ENCODE results near the gene TMEM232.
"Not testable (repeated sequence)": the region's sequence is repeated elsewhere in the genome, so short reads cannot be mapped to it uniquely, and the experiment has no call there.

TMEM232 gene

DNA sequence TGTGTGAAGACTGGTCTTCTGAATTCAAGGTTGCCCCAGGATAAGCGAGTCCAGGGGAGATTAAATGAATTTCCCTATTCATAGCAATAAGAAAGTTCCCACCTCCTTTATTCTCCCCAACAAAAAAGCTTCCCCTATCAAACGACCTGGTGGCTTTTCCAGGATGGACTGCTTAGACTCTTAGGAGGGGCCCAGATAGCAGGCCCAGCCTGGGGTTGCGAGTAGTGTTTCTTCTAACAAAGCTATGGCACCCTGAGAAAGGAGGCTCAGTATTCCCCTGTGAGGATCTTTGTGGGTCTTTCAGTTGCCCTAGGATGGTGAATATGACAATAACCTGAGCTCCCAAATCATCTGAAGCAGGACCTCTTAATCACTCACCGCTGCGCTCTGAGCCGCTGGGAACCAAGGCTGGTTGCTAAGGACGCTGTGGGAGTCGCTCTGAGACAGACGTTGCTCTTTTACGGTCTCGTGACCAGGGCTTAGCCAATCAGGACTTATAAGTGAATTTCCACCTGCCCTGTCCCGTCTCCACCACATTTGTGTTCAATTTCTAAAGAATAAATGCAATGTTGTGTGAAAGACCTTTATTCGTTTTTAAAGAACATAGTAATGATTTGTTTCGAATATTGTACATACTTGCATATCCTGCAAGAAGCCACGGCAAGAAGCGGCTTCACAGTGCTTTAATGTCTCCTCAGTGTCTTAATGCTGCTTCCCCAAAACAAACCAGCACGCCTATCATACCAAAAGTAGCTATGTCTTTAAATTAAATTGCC is at the start of gene TMEM232:
Gene TMEM232, minus strand, starts transcription at position 423 of the 776 bp plus-strand sequence. CDS start 59,319 bp downstream, outside the sequence.
- peak; percentile 77 for DNase-seq

DNA sequence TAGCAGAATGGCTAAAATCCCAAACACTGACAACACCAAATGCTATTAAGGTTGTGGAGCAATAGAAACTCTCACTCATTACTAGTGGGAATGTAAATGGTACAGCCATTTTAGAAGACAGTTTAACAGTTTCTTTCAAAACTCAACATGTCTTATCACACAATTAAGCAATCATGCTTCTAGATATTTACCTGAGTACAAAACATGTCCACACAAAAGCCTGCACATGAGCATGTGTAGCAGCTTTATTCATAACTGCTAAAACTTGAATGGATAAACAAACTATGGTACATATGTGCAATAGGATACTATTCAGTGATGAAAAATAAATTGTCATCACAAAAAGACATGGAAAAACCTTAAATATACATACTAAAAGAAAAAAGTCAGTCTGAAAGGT is 43.8 kb upstream of the TMEM232 start:
- DNase-seq = no peak

DNA sequence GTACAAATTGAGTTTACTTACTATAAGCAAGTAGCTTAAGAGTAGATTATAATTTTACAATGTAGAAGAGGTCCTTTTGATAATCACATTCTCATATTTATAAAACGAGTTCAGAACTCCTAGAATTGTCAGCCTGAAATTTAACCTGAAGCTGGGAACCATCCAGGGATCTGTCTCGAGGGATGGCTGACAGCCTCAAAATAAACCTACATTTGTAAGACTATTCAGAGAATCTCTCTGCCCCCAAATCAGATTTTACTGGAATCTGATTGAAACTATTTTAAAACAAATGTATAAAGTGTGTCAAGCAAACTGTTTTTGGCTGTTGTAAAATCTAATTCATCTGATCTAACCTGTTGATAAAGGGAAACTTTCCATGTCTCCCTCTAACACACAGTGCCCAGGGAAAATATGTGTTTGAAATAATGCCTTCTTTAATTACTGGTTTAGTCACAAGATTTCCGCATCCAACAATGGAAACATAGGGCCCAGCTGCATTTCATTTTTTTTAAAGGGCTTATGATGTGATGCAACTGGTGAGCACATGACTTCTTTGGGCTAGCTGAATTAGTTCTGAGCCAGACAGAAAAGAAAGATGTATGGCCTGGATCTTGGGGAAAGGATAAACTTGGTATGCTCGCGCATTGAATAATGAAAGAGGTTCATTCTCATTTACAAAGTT is 42.7 kb upstream of the TMEM232 start:
- no peak for DNase-seq

DNA sequence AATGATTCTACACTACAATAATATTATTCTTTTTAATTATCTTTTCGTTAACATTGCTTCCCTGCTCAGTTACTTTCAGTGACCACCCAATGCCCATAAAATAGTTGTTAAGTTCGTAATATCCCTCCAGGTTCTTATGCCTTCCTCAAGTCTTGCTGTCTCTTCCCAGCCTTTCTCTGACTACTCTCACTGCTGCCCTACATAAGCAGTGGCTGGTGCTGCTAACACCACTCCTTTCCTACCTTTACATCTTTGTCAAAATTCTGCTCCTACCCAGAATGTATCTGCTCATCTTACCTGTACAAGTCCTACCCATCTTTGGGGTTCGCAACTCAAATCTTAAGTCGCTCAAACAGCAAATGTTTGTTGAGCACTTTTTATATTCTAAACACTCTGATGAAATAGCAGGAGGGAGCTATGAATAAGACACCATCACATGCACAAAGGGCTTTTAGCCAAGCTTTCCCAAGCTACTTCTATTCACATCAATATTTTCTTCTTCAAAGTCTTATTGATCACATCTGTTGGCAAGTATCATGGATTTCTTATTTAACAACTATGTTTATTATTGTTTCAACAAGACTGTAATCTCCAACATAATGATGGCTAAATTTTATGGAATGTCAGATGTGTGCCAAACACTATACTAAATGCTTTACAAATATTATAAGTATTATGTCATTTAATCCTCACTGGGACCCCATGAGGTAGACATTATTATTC is 41.8 kb upstream of the TMEM232 start:
- DNase-seq = no peak

DNA sequence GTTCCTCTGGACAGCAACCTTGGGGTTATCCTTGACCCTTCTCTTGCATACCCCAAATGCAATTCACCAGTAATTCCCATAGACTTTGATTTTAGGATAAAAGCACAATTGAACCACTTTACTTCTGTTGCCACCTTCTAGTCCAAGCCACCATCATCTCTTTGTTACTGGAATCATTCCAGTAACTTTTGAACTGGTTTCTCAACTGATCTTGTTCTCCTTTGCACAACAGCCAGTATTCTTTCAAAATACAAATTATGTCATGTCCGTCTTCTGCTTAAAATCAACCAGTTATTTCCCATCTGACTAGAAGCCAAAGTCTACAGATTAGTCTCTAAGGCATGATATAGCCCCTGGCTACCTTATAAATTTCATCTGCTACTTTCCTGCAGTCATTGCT is 33.7 kb upstream of the TMEM232 start:
- no peak for DNase-seq

DNA sequence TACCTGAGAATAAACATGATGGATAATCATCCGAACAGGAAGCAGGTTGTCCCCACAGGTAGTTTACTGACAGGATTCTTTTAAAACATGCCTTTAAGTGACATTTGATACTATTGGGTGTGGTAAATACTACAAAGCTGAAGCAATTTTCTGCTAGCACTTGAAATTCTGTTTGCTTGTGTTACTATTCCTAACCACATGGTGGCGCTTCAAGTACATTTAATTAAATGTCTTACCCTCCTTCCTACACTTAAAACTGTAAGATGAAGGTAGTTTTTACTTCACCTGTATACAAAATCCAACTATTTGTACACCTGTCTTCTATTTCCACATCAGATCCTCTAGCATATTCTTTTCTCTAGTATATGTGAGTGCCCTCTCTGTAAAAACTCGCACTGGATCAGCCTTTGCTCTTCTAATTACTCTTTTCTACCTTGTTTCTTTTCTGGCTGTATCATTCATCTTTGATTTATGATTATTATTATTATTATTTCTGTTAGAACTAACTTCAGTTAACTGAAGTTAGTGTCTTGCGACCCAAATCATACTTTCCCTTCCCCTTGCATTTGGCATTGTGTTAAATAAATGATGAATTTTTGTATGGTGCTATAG is 30.8 kb upstream of the TMEM232 start:
- DNase-seq = peak; percentile 34

DNA sequence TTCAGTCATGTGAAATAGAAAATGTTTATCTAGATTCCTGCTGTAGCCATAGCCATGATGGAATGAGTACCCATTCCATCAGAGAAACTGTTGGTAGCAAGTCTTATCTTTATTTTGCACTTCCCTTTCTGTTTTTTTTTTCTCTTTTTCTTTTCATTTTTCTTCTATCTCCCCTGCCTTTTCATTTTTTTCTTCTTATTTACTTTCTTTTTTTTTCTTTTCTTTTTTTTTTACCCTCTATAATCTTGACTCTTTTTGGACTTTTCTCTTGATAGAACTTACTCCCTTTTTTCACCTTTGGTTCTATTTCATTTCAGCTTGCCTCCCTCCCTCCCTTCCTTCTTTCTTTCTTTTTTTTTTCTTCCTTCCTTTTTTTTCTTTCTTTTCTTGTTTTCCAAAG is 27.7 kb upstream of the TMEM232 start:
- DNase-seq = no peak

DNA sequence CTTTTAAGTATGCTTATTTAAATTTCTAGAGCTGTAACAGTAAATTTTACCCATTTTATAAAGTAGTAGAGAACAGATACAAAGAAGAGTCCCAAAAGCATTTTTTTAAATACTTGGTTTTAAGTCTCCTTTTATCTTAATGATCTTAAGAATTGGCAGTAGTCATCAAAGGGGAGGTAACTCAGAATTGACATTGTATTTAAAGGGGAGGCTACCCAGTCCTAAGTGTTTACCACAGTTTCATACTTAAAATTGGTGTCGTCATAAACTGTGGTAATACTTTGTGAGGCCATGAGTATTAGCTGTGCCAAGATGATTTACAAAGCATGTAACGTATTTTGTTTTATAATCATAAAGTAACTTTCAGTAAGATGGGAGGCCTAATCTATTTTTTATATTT is 27.1 kb upstream of the TMEM232 start:
- DNase-seq = no peak

DNA sequence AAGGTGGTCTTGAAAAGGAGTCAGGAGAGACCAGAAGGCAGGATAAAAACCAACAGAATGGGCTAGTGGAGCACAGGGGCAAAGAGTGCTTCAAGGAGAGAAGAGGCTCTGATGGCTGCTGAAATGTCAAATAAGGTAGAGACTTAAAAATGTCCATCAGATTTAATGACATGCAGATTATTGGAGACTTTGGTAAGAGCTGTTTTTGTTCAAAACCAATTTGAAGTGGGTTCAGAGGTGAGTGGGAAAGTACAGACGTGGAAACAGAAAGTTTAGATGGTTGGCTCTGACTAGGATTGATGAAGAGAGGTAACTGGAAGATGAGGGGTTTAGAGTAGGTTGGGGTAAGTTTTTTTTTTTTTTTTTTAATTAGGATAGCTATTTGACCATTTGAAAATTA is 26.5 kb upstream of the TMEM232 start:
- DNase-seq = no peak

DNA sequence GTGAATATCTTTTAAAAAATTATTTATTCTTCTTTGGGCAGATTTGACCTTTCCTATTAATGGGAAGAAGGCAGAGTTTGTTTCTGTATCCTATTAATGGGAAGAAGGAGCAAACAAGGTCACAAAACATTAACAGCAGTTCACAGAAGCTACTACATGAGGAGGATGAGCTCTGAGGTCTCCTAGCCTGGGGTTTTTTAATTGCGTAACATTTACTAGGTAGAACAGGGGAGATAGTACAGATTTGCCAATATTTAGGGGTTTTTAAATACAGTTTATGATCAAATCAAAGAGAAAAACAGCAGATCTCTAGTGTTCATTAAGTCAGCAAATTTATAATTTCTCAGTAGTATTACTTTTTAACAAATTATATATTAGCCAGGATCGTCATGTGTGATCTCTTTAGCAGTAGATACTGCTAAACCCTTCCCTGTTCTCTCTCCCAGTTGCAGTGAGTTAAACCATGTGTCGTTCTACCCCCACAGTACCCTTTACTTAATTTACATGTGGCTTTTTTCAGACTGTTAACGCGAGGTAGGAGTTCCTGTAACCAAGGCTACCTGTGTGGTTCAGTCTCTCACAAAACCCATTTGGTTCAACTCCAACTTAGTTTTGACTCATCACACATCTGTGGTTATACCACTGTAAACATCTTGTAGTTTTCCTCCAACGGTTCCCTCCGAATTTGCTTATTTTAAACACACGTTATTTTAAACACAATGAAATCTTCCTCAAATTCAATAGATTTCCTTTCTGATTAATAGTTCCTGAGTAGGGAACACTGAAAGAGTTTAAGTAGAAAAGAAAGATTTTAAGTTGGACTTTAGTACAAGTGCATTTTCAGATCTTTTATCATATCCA is 25.7 kb upstream of the TMEM232 start:
- DNase-seq = no peak

DNA sequence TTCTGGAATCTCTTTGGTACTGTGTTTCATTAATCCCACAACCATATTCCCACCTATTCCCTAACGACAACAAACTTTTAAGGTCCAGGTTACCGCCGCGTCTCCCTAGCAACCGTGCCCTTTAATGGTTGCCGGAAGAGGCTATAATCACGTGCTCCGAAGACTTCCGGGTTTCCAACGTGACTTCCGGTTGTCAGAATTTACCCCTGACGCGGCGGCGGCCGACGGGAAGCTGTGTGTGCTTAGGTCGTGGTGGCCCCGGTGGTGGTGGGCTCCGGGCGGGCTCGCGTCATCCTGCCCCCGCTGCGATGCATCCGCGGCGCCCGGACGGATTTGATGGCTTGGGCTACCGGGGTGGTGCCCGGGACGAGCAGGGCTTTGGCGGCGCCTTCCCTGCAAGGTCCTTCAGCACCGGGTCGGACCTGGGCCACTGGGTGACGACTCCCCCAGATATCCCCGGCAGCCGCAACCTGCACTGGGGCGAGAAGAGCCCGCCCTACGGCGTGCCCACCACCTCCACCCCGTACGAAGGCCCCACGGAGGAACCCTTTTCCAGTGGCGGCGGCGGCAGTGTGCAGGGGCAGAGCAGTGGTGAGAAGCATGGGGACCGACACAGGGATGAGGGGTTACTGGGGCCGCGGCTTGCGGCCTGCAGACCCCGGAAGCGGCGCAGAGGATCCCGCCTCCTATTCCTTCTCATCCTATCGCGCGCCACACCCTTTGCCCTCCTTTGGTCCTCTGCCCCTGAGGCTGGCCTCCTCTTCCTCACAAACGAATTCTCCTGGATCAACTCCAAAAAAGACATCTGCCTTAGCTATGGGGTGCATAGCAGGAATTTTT is 12.6 kb upstream of the TMEM232 start, which contains the start of gene SLC25A46:
Gene SLC25A46, plus strand, starts transcription at position 196 of the 840 bp plus-strand sequence. Its CDS starts 113 bp downstream, at position 309.
- peak; percentile 79 for DNase-seq

DNA sequence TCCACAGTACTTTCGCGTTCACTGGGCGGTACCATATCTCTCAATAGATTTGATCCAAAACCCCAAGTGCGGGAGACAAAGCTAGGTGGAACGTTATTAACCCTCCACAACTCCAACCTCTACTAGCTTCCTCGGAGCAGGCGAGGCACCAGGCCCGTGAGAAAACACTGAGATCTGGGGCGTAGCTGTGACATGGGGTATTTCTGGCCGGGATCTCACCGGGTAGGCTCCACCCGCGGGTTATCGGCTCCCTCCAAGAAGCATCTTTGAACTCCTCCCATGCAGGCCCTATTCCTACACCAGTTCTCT is 12.0 kb upstream of the TMEM232 start:
- no peak for DNase-seq

DNA sequence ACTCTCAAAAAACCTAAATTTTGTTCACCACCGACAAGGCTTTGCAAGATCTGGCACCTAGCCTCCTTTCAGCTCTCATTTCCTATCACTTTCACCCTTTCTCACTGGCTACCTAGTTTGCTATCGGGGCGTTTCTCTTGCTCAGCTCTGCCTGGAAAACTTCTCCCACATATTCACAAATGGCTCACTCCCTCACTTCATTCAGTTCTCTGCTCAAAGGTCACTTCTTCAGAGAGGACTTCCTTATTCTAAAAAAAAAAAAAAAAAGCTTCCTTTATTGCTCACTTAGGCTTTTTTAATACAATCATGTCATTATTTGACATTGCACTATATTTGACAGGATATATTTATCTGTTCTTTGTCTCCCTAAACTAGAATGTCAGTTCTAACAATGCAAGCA is 10.3 kb upstream of the TMEM232 start:
- no peak for DNase-seq

DNA sequence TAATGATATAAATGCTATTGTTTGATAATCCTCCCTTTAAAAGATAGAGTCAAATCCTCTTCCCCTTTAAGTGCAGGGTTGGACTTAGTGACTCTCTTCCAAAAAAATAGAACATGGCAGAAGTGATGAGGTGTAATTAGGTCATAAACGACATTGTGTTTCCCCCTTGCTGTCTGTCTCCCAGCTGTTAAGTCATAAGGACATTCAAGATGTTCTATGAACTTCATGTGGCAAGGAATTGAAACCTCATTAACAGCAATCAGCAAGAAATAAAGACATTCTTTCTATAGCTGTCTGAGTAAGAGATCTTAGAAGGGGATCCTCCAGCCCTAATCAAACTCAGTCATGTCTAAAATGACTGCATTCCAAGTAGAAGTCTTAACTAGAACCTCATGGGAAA is 9.1 kb upstream of the TMEM232 start:
- no peak for DNase-seq

DNA sequence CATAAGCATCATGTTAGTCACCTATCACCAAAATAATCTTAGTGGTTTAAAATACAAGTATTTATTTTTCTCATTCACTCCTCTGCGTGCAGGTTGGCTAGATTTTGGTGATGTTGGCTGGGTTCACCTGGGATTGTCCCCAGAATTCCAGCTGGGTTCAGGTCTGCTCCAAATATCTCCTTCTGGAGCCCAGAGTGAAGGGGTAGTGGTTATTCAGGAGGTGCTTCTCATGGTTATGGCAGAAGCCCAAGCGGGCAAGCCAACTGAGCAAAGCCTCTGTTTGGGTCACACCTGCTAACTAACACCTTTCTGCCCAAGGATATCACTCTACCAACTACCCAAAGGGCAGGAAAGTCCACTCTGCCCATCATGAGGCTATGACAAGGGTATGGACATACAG is 7.6 kb upstream of the TMEM232 start:
- no peak for DNase-seq

DNA sequence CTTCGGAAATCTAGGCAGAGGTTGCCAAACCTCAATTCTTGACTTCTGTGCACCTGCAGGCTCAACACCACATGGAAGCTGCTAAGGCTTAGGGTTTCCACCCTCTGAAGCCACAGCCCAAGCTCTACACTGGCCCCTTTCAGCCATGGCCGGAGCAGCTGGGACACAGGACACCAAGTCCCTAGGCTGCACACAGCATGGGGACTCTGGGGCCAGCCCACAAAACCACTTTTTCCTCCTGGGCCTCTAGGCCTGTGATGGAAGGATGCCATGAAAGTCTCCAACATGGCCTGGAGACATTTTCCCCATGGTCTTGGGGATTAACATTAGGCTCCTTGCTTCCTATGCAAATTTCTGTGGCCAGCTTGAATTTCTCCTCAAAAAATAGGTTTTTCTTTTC is 5.0 kb upstream of the TMEM232 start:
- not testable (repeated sequence) for DNase-seq

DNA sequence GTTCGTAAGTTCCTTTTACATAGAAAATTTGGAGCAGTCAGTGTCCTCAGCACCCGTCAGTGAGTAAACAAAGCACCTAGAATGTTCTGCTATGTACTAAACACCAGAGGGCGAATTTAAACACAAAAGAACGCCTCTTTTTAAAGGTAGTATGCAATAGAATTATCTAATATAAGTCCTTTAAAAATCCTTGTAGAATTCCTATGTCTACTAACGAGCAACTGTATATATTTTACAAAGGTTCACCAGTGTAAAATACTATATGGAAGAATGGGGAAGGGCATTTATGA is 499 bp upstream of the TMEM232 start:
- peak; percentile 45 for DNase-seq

DNA sequence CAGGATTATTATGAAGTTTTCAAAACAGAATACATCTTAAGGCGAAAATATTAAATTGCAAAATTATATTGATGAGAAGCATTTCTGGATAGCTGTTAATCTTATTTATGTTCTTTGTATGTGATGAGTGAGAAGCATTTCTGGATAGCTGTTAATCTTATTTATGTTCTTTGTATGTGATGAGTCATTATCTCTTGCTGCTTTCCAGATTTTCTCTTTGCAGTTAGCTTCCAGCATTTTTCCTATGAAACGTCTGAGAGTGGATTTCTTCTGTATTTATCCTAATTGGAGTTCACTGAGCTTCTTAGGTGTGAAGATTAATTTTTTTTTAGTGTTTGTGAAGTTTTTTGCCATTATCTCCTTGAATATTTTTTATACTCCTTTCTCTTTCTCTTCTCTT is 8.2 kb downstream of the TMEM232 start:
- DNase-seq = no peak

DNA sequence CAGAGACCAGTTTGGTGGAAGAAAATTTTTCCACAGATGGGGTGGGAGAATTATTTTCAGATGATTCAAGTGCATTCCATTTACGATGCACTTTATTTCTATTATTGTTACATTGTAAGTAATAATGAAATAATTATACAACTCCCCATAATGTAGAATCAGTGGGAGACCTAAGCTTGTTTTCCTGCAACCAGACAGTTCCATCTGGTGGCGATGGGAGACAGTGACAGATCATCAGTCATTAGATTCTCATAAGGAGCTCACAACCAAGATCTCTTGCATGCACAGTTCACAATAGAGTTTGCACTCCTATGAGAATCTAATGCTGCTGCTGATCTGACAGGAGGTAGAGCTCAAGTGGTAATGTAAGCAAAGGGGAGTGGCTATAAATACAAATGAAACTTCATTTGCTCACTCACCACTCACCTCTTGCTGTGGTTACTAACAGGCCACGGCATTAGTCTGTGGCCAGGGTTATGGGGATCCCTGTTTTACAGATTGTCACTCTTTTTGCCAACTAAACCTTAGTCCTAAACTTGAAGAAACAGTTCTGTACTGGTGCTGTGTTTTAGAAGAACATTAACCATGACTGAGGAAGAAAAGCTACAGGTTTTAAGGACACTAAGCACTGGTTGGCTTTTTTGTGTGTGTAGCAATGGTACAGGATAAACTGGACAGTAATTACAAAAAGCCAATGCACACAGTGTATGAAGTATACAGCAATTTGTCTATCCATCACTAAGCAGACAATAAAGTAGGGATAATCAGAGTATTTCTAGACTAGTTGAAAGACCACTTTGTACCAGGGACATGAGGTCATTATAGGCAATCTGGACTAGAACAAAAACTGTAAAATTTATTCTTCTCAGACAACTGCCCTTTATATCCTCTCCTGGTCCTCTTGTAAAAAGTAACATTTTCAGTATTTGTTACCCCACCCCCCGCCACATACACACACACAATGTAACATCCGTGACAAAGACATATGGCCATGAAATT is 9.9 kb downstream of the TMEM232 start:
- DNase-seq = no peak

DNA sequence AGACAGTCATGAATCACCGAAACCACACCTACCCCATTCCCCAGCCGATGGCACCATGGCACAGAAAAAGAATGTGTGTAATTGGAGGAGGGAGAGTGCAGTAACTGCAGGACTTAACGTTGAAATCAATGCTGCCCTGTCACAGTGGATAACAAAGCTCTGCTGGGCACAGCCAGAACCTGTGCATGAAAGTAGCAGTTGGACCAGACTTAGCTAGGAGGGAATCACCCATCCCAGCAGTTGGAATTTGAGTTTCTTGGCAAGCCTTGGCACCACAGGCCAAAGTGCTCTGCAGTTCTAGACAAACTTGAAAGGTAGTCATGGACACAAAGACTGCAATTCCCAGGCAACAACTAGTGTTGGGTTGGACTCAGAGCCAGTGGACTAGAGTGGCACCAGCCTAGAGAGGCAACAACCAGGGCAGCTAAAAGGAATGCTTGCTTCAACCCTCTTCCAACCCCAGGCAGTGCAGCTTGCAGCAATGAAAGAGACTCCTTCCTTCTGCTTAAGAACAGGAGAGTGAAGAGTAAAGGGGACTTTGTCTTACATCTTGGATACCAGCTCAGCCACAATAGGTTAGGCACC is 19.1 kb downstream of the TMEM232 start:
- DNase-seq = no peak
